ENCODE data around the gene LRGUK. TPM values are rescaled to one million over a fixed set of nuclear protein-coding genes. Genes with fewer than 3 reads are reported as not detected.

The LRGUK gene
- polyA plus RNA-seq, 1 donor: 1.3 TPM

GRCh38 chr7:134128829-134129228, 1.7 kb downstream of the LRGUK start:
- no peak for DNase-seq

- no peak for DNase-seq
Observed at GRCh38 chr7:134129856-134130523, 2.9 kb downstream of the LRGUK start.

GRCh38 chr7:134134004-134134403, 6.9 kb downstream of the LRGUK start:
- no peak for DNase-seq

GRCh38 chr7:134140889-134141867, 14.0 kb downstream of the LRGUK start:
- peak; percentile 57 for DNase-seq

- no peak for DNase-seq
Observed at GRCh38 chr7:134141868-134142264, 14.7 kb downstream of the LRGUK start.

- no peak for DNase-seq
Observed at GRCh38 chr7:134153493-134154136, 26.5 kb downstream of the LRGUK start.

GRCh38 chr7:134154581-134155130, 27.5 kb downstream of the LRGUK start:
- no peak for DNase-seq

- DNase-seq: no peak
Observed at GRCh38 chr7:134155206-134155605, 28.1 kb downstream of the LRGUK start.

- DNase-seq: no peak
Observed at GRCh38 chr7:134155871-134156270, 28.7 kb downstream of the LRGUK start.

GRCh38 chr7:134165252-134165651, 38.1 kb downstream of the LRGUK start:
- DNase-seq: no peak

GRCh38 chr7:134167250-134167649, 40.1 kb downstream of the LRGUK start:
- no peak for DNase-seq

GRCh38 chr7:134167841-134168240, 40.7 kb downstream of the LRGUK start:
- DNase-seq: no peak

GRCh38 chr7:134174795-134175261, 47.7 kb downstream of the LRGUK start:
- DNase-seq: no peak

- DNase-seq: no peak
Observed at GRCh38 chr7:134175334-134176036, 48.3 kb downstream of the LRGUK start.

GRCh38 chr7:134176037-134176350, 48.9 kb downstream of the LRGUK start:
- no peak for DNase-seq

GRCh38 chr7:134179036-134180011, 52.2 kb downstream of the LRGUK start:
- no peak for DNase-seq

- DNase-seq: no peak
Observed at GRCh38 chr7:134180376-134180775, 53.2 kb downstream of the LRGUK start.

- no peak for DNase-seq
Observed at GRCh38 chr7:134182078-134182477, 54.9 kb downstream of the LRGUK start.

GRCh38 chr7:134184767-134185166, 57.6 kb downstream of the LRGUK start:
- no peak for DNase-seq

GRCh38 chr7:134186027-134186426, 58.9 kb downstream of the LRGUK start:
- no peak for DNase-seq

GRCh38 chr7:134186801-134187200, 59.7 kb downstream of the LRGUK start:
- no peak for DNase-seq

All from hindlimb muscle (tissue), 1 donor.